Psoas muscle (tissue), 8 donors: Measurements from ENCODE around the gene PPP1R12A. TPM values are rescaled to one million over a fixed set of nuclear protein-coding genes. Genes with fewer than 3 reads are reported as not detected.

Experiments
- ATAC-seq, 4 donors: fragments of 200-7000 bp; cut with Tn5 transposase; one replicate each; pipeline ENCODE4 v1.9.1; 2020; ENCODE audit warnings: moderate library complexity in 3 of 4, mild to moderate bottlenecking in 2 of 4
- DNase-seq, 2 donors: peaks; one replicate each; pipeline ENCODE4 v3.0.0-alpha.2; 2020
- H3K27ac ChIP-seq: fragments of 200-600 bp; one replicate; pipeline ENCODE4 v1.8.0; 2022
- H3K27me3 ChIP-seq, 3 donors: fragments of 200-600 bp in 1 of 3; one replicate each; pipeline versions ENCODE4 v1.6.1 to v1.8.0; 2013 to 2022; ENCODE audit warnings: low read length in 2 of 3, mild to moderate bottlenecking in 2 of 3, moderate library complexity in 1 of 3; ENCODE audit not compliant: insufficient read depth in 3 of 3
- H3K36me3 ChIP-seq, 2 donors: fragments of 200-600 bp in 1 of 2; one replicate each; pipeline versions ENCODE4 v1.6.1 to v1.8.0; 2013 to 2022; ENCODE audit warnings: low read depth in 1 of 2, mild to moderate bottlenecking in 1 of 2, moderate library complexity in 1 of 2; ENCODE audit not compliant: insufficient read depth in 1 of 2
- H3K4me1 ChIP-seq: fragments of 200-600 bp; one replicate; pipeline ENCODE4 v1.8.0; 2022
- H3K4me3 ChIP-seq: fragments of 200-600 bp; one replicate; pipeline ENCODE4 v1.8.0; 2022; ENCODE audit warnings: mild to moderate bottlenecking
- H3K9me3 ChIP-seq: fragments of 200-600 bp; one replicate; pipeline ENCODE4 v1.8.0; 2022
- WGBS, 3 donors: extraction: QIAGEN DNeasy Blood & Tissue Kit; methylation state at CpG; one replicate each; pipeline versions ENCODE4 v1.1.6 to v1.1.7; 2013; 5-methylcytosine and 5-hydroxymethylcytosine counted together
- intact Hi-C, 2 donors: fragments of 100-400 bp; cut with DNase I; formaldehyde crosslinking; loops; one replicate each; pipeline versions ENCODE4 v1.11.0 to v1.14.2; 2022
- polyA plus RNA-seq, 3 donors: library from polyadenylated mRNA; stranded (reverse); fragments of 200-250 nt; gene quantifications; one replicate each; pipeline ENCODE4 v1.2.3, GENCODE V29; 2013
- total RNA-seq, 4 donors: library from RNA; stranded (reverse); fragmentation: NEBNext Ultra II Directional in 2 of 4; extraction: Animal tissue kit (Norgen Biotek cat#: 25700) in 2 of 4; gene quantifications; one replicate each; pipeline versions ENCODE4 v1.2.1 to v1.2.4, GENCODE V29; 2021 to 2023
- TF ChIP-seq, protein P1 (sequence below): fragments of 200-600 bp; IDR thresholded peaks from one replicate; pipeline ENCODE4 v1.8.0; 2022; ENCODE audit warnings: antibody characterized with exemption
- donor health status: healthy with polysubstance abuse.
- donor health status: DM: no; HTN: no; CAD: no; lungs with moderate emphysema.
- donor health status: Bipolar disorder and iron deficiency.
- donor health status: healthy.
- donor health status: DM: yes; HTN: yes; CAD: no.
- donor health status: DM: no; HTN: no; CAD: no.
- donor health status: DM: no; HTN: no; CAD: no.
- donor health status: DM: yes; HTN: yes; CAD: no.

PPP1R12A gene
- total and polyA plus RNA-seq, 7 donors: 9.5 to 51.2 (median 37.8) TPM

GRCh38 chr12:79773896-79774295 lies 161.0 kb downstream of the PPP1R12A start:
- TF ChIP-seq, protein P1, sequence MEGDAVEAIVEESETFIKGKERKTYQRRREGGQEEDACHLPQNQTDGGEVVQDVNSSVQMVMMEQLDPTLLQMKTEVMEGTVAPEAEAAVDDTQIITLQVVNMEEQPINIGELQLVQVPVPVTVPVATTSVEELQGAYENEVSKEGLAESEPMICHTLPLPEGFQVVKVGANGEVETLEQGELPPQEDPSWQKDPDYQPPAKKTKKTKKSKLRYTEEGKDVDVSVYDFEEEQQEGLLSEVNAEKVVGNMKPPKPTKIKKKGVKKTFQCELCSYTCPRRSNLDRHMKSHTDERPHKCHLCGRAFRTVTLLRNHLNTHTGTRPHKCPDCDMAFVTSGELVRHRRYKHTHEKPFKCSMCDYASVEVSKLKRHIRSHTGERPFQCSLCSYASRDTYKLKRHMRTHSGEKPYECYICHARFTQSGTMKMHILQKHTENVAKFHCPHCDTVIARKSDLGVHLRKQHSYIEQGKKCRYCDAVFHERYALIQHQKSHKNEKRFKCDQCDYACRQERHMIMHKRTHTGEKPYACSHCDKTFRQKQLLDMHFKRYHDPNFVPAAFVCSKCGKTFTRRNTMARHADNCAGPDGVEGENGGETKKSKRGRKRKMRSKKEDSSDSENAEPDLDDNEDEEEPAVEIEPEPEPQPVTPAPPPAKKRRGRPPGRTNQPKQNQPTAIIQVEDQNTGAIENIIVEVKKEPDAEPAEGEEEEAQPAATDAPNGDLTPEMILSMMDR: no peak
- DNase-seq: no peak
- Histone ChIP-seq H3K9me3 (no peaks in the 10 kb centered on the region), H3K27ac (no peak overlapping the region), H3K4me3 (no peak overlapping the region), H3K36me3 (peaks cover 0 to 31% of the 10 kb centered on the region in 2 donors), H3K4me1 (no peaks in the 10 kb centered on the region), H3K27me3 (no peaks in the 10 kb centered on the region)
- intact Hi-C loops: no loop called here
- no peak for ATAC-seq

- no peaks in the 10 kb centered on the region for H3K4me1 ChIP-seq
- H3K4me3 ChIP-seq: no peak overlapping the region
- intact Hi-C loops: loop anchor here in 1 of 2 donors (10.0 kb wide), 1 partner anchor 415 kb away; no protein-coding TSS in a partner anchor
- WGBS, 3 donors: 88 to 90% (median 90%) methylated on average over 2 of the region's 2 CpGs
- DNase-seq (no peak), ATAC-seq (no peak)
- H3K36me3 ChIP-seq: peaks cover 0 to 6% of the 10 kb centered on the region in 2 donors
- H3K9me3 ChIP-seq: no peaks in the 10 kb centered on the region
- TF ChIP-seq, protein P1: no peak
- H3K27ac ChIP-seq: no peak overlapping the region
- no peaks in the 10 kb centered on the region for H3K27me3 ChIP-seq
Observed at GRCh38 chr12:79769860-79770485, 164.9 kb downstream of the PPP1R12A start.

- TF ChIP-seq, protein P1: no peak
- ATAC-seq (no peak), DNase-seq (no peak)
- Histone ChIP-seq H3K36me3 (no peaks in the 10 kb centered on the region), H3K4me3 (no peak overlapping the region), H3K9me3 (no peaks in the 10 kb centered on the region), H3K27ac (no peak overlapping the region), H3K27me3 (no peaks in the 10 kb centered on the region), H3K4me1 (no peaks in the 10 kb centered on the region)
- 64 to 71% (median 69%) methylated on average over 5 of the region's 5 CpGs for WGBS, 3 donors
- intact Hi-C loops: loop anchor here in 1 of 2 donors (10.0 kb wide), 1 partner anchor 415 kb away; no protein-coding TSS in a partner anchor
Observed at GRCh38 chr12:79769189-79769859, 165.6 kb downstream of the PPP1R12A start.

GRCh38 chr12:79766705-79767464 lies 168.0 kb downstream of the PPP1R12A start:
- Histone ChIP-seq H3K27me3 (no peaks in the 10 kb centered on the region), H3K27ac (no peak overlapping the region), H3K36me3 (no peaks in the 10 kb centered on the region), H3K9me3 (no peaks in the 10 kb centered on the region), H3K4me1 (no peaks in the 10 kb centered on the region), H3K4me3 (no peak overlapping the region)
- 92 to 93% (median 92%) methylated on average over 3 of the region's 3 CpGs for WGBS, 3 donors
- intact Hi-C loops: loop anchor here in 1 of 2 donors (10.0 kb wide), 1 partner anchor 418 kb away; no protein-coding TSS in a partner anchor
- TF ChIP-seq, protein P1: no peak
- DNase-seq (no peak), ATAC-seq (no peak)
